Upper lobe of right lung (tissue), 1 donor: ENCODE results near the gene HSF2BP. TPM values are rescaled to one million over a fixed set of nuclear protein-coding genes. Genes with fewer than 3 reads are reported as not detected.

Source experiments
- ATAC-seq: fragments of 200-7000 bp; cut with Tn5 transposase; one replicate; pipeline ENCODE4 v1.9.1; 2020; ENCODE audit warnings: mild to moderate bottlenecking, moderate library complexity
- DNase-seq: peaks from one replicate; pipeline ENCODE4 v3.0.0-alpha.2; 2020
- H3K27ac ChIP-seq: fragments of 200-600 bp; one replicate; pipeline ENCODE4 v1.8.0; 2022
- H3K27me3 ChIP-seq: fragments of 200-600 bp; one replicate; pipeline ENCODE4 v1.8.0; 2022; ENCODE audit warnings: mild to moderate bottlenecking
- H3K36me3 ChIP-seq: fragments of 200-600 bp; one replicate; pipeline ENCODE4 v1.8.0; 2022
- H3K4me1 ChIP-seq: fragments of 200-600 bp; one replicate; pipeline ENCODE4 v1.8.0; 2022
- H3K4me3 ChIP-seq: fragments of 200-600 bp; one replicate; pipeline ENCODE4 v1.8.0; 2022; ENCODE audit warnings: mild to moderate bottlenecking
- H3K9me3 ChIP-seq: fragments of 200-600 bp; one replicate; pipeline ENCODE4 v1.8.0; 2022
- intact Hi-C: fragments of 100-400 bp; cut with DNase I; formaldehyde crosslinking; loops from one replicate; pipeline ENCODE4 v1.11.0; 2022
- total RNA-seq: library from RNA; stranded (reverse); fragmentation: NEBNext Ultra II Directional; extraction: Animal tissue kit (Norgen Biotek cat#: 25700); gene quantifications from one replicate; pipeline ENCODE4 v1.2.1, GENCODE V29; 2021
- TF ChIP-seq, protein P1 (sequence below): fragments of 200-600 bp; IDR thresholded peaks from one replicate; pipeline ENCODE4 v1.8.0; 2022; ENCODE audit warnings: antibody characterized with exemption
- donor health status: DM: no; HTN: yes; CAD: no; lungs with severe emphysema.

The HSF2BP gene
- total RNA-seq, 1 donor from 2014 or later, result 0.41 TPM

DNA sequence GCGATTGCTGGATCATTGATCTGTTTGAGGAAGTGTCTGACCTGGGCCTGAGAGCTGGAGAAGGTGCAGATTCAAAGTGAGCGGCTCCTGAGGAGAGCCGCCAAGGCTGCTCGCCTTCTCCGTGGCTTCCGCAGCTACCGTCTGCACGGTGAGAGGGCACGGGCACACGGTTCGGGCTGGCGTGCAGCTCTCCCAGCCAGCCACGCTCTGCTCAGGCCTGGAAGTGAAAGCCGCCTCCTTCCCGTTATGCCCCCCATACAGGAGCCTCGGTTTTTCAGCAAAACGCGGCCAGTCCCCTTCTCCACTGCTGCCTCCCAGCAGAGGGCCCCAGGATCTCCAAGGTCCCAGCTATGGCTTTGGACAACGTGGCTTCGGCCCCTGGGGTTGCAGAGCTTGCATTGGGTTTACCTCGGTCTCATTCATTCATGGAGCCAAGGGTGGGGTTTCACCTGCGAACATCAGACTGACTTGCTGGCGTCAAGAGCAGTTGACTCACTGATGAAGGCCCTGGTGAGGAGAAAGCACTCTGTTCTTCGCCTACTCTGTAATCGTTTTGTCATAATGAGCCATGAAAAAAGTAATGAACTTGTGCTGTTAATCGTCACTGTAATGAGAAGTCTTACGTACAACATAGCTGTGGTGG, 35.3 kb upstream of the HSF2BP start:
- peaks cover 42% of the 10 kb centered on the region for H3K36me3 ChIP-seq
- H3K9me3 ChIP-seq, result no peaks in the 10 kb centered on the region
- no peak overlapping the region for H3K27ac ChIP-seq
- no peaks in the 10 kb centered on the region for H3K27me3 ChIP-seq
- intact Hi-C loops, result no loop called here
- H3K4me3 ChIP-seq, result no peak overlapping the region
- TF ChIP-seq, protein P1, sequence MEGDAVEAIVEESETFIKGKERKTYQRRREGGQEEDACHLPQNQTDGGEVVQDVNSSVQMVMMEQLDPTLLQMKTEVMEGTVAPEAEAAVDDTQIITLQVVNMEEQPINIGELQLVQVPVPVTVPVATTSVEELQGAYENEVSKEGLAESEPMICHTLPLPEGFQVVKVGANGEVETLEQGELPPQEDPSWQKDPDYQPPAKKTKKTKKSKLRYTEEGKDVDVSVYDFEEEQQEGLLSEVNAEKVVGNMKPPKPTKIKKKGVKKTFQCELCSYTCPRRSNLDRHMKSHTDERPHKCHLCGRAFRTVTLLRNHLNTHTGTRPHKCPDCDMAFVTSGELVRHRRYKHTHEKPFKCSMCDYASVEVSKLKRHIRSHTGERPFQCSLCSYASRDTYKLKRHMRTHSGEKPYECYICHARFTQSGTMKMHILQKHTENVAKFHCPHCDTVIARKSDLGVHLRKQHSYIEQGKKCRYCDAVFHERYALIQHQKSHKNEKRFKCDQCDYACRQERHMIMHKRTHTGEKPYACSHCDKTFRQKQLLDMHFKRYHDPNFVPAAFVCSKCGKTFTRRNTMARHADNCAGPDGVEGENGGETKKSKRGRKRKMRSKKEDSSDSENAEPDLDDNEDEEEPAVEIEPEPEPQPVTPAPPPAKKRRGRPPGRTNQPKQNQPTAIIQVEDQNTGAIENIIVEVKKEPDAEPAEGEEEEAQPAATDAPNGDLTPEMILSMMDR, result no peak
- no peak for ATAC-seq
- DNase-seq, result peak; percentile 61
- no peaks in the 10 kb centered on the region for H3K4me1 ChIP-seq

DNA sequence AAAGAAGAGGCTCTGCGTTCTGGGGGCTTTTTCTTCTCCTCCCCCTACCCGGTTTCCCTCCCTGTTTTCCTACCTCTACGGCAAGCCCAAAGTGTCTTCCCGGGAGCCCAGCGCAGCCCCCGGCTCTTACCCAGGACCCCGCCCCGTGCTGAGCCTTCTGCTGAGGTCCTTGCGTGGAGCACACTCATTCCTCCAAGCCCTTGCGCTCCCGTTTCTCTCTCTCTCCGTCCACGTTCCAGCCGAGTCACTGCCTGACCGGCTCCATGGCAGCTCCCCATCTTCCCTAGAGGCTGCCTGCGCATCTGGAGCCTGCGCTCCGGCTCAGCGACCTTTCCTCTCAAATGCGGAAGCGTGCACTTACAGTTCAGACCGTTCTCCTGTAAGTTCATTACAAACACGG, 34.7 kb upstream of the HSF2BP start:
- TF ChIP-seq, protein P1, result no peak
- no peak overlapping the region for H3K4me3 ChIP-seq
- no peaks in the 10 kb centered on the region for H3K27me3 ChIP-seq
- no peak overlapping the region for H3K27ac ChIP-seq
- ATAC-seq, result no peak
- H3K4me1 ChIP-seq, result no peaks in the 10 kb centered on the region
- H3K36me3 ChIP-seq, result peaks cover 48% of the 10 kb centered on the region
- H3K9me3 ChIP-seq, result no peaks in the 10 kb centered on the region
- intact Hi-C loops, result no loop called here
- DNase-seq, result peak; percentile 60

DNA sequence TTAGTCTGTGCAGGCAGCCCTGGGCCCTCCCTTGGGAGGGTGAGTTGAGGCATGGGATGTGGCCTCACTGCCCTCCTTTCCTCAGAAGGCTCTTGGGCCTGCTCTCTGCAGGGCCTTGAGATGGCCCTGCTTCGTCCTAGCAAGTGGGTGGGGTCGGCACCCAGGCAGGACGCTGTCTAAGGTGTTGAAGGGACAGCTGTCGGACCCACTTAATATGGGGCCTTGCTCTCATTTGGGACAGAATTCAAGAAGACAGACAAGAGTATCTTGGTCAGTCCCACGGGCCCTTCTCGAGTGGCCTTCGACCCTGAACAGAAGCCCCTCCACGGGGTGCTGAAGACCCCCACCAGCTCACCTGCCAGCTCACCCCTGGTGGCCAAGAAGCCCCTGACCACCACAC, 33.7 kb upstream of the HSF2BP start:
- ATAC-seq (no peak), DNase-seq (peak; percentile 34)
- Histone ChIP-seq H3K4me1 (no peaks in the 10 kb centered on the region), H3K36me3 (peaks cover 58% of the 10 kb centered on the region), H3K4me3 (no peak overlapping the region), H3K9me3 (no peaks in the 10 kb centered on the region), H3K27me3 (no peaks in the 10 kb centered on the region), H3K27ac (no peak overlapping the region)
- intact Hi-C loops, result no loop called here
- TF ChIP-seq, protein P1, result no peak

DNA sequence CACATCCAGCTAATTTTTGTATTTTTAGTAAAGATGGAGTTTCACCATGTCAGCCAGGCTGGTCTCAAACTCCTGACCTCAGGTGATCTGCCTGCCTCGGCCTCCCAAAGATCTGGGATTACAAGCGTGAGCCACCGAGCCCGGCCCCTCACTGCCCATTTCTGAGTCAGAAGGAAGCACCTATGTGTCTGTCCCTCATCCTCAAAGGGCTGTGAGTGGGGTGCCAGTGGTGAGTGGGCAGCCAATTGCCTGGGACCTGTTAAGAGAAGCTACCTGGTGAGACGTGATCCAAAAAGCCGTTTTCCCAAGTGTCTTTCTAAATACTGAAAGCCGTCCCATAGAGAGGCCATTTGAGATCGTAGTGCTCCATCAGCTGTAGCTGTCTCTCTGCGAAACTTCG, 32.5 kb upstream of the HSF2BP start:
- peaks cover 69% of the 10 kb centered on the region for H3K36me3 ChIP-seq
- H3K9me3 ChIP-seq, result no peaks in the 10 kb centered on the region
- H3K4me1 ChIP-seq, result no peaks in the 10 kb centered on the region
- intact Hi-C loops, result no loop called here
- no peak overlapping the region for H3K4me3 ChIP-seq
- TF ChIP-seq, protein P1, result no peak
- H3K27me3 ChIP-seq, result no peaks in the 10 kb centered on the region
- ATAC-seq, result no peak
- no peak for DNase-seq
- no peak overlapping the region for H3K27ac ChIP-seq

DNA sequence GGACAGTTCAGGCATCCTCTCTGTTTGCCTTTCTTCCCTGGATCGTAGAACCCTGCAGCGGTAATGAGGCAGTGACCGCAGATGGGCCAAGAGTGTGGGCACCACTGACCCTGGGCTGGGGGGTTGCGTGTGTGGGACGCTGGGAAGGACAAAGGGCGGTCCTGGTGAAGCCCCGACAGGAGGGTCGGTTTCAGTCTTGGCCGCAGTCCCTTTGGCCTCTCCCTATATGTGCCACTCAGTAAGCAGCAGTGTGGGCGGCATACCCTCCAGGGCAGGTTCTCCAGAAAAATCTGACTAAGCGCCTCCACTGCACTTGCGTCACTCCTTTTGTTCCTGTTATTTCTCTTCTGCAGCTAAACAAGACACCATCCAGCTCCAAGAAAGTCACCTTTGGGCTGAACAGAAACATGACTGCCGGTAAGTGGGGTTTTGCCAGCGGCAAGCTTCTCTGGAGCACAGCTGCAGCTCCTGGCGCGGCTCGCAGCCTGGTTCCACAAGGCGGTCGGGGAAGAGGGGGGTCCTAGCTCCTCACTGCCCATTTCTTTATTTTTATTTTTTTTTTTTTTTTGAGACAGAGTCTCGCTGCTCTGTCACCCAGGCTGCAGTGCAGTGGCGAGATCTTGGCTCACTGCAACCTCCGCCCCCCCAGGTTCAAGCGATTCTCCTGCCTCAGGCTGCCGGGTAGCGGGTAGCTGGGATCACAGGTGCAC, 32.0 kb upstream of the HSF2BP start:
- Histone ChIP-seq H3K4me1 (no peaks in the 10 kb centered on the region), H3K4me3 (no peak overlapping the region), H3K27ac (no peak overlapping the region), H3K27me3 (no peaks in the 10 kb centered on the region), H3K9me3 (no peaks in the 10 kb centered on the region), H3K36me3 (peaks cover 75% of the 10 kb centered on the region)
- DNase-seq (no peak), ATAC-seq (no peak)
- TF ChIP-seq, protein P1, result no peak
- intact Hi-C loops, result no loop called here
